Ectodermal cell (in vitro differentiated cells): Measurements from ENCODE around the gene PDXP.

Experiments
- H3K27ac ChIP-seq: 2 replicates; pipeline ENCODE4 v1.7.0; 2013; ENCODE audit warnings: mild to moderate bottlenecking, low read depth, low read length; ENCODE audit not compliant: insufficient read depth, poor library complexity, severe bottlenecking
- H3K27me3 ChIP-seq: 2 replicates; pipeline ENCODE4 v1.7.0; 2013; ENCODE audit warnings: mild to moderate bottlenecking, low read length; ENCODE audit not compliant: insufficient read depth, control insufficient read depth, poor library complexity, severe bottlenecking
- H3K36me3 ChIP-seq: one replicate; pipeline ENCODE4 v1.7.0; 2013; ENCODE audit warnings: low read length; ENCODE audit not compliant: control insufficient read depth, insufficient read depth
- H3K4me1 ChIP-seq: one replicate; pipeline ENCODE4 v1.7.0; 2013; ENCODE audit warnings: low read length; ENCODE audit not compliant: control insufficient read depth, insufficient read depth
- H3K4me3 ChIP-seq: 2 replicates; pipeline ENCODE4 v1.7.0; 2013; ENCODE audit warnings: low read depth, low read length, control low read depth; ENCODE audit not compliant: insufficient read depth
- H3K9me3 ChIP-seq: 2 replicates; pipeline ENCODE4 v1.7.0; 2013; ENCODE audit warnings: mild to moderate bottlenecking, low read length, moderate library complexity; ENCODE audit not compliant: control insufficient read depth
- WGBS, 2 experiments: methylation state at CpG; one replicate each; pipeline ENCODE4 v1.1.7; 2013; ENCODE audit warnings: missing lambda C conversion rate in 2 of 2; 5-methylcytosine and 5-hydroxymethylcytosine counted together

PDXP gene

DNA sequence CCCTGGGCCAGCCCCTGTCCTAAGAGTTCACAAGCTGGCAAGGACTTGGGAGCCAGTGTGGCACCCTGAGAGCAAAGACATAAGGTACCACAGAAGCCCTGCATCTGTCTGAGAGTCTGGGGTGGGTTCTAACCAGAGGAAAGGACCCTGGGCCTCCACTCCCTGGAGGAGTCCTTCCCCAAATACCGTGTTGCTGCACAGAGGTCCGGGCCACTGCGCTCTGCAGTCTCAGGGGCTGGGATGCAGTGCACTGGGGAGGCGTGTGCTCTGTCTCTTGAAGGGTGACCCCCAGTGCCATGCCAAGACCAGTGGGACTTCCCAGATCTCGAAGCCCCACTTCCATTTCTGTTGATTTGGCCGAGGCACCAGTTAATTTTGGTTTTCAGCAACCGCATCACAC lies 23.4 kb upstream of the PDXP start:
- Histone ChIP-seq H3K36me3 (no peaks in the 10 kb centered on the region), H3K9me3 (no peaks in the 10 kb centered on the region), H3K27me3 (no peaks in the 10 kb centered on the region), H3K4me3 (no peak overlapping the region), H3K4me1 (peaks cover 18% of the 10 kb centered on the region), H3K27ac (no peak overlapping the region)
- WGBS, 2 experiments = 96% methylated on average over 7 of the region's 7 CpGs

GRCh38 chr22:37636186-37636948 lies 22.2 kb upstream of the PDXP start:
- no peaks in the 10 kb centered on the region for H3K36me3 ChIP-seq
- H3K4me1 ChIP-seq = peaks cover 24% of the 10 kb centered on the region
- no peaks in the 10 kb centered on the region for H3K27me3 ChIP-seq
- no peaks in the 10 kb centered on the region for H3K9me3 ChIP-seq
- WGBS, 2 experiments = 72 to 76% methylated on average over 6 of the region's 6 CpGs
- H3K27ac ChIP-seq = no peak overlapping the region
- H3K4me3 ChIP-seq = no peak overlapping the region

DNA sequence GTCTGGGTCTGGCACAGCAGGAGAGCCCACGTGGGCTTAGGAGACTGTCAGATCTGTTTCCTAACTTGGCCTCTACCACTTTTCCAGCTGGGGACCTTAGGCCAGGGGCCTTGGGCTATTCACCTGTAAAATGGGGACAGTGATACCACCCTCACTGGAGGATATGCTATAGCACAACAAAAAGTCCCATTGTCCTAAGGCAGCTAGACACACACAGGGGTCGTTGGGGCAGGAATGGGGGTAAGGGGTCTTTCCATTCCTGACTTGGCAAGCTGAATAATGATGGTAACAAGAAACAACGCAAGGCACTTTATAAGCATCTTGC lies 21.6 kb upstream of the PDXP start:
- Histone ChIP-seq H3K27me3 (no peaks in the 10 kb centered on the region), H3K9me3 (no peaks in the 10 kb centered on the region), H3K27ac (no peak overlapping the region), H3K36me3 (no peaks in the 10 kb centered on the region), H3K4me3 (no peak overlapping the region), H3K4me1 (peaks cover 24% of the 10 kb centered on the region)
- 54 to 67% methylated on average over 3 of the region's 3 CpGs for WGBS, 2 experiments

DNA sequence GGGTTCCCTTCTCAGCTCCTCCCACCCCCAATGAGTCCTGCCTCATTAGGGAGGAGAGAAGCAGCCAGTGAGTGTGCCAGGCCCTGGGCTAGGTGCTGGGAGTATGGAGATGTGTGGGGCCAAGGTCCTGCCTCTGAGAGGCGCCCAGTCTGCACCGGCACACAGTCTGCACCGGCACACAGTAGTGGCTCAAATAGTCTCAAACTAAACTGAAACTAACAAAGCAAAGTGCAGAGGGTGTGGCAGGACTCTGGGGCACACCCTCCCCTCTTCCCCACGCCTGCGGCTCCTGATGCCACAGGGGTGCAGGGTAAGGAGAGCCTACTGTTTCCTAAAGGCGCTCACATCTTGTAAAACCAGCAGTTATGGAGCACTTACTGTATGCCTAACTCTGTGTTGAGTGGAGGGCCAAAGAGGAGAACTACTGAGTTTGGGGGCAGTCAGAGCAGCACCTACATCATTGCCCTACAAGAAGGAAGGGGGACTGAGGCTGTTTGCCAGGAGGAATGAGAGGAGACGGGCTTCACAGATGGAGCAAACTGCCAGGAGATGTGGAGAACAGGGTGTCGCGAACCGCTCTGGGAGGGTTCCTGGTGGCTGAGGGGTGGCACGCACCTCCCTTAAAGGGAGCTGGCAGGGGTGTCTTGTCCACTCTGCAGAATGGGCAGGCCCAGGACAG lies 20.0 kb upstream of the PDXP start:
- peaks cover 18% of the 10 kb centered on the region for H3K4me1 ChIP-seq
- H3K27me3 ChIP-seq = no peaks in the 10 kb centered on the region
- H3K4me3 ChIP-seq = peak overlapping the region; percentile 59
- WGBS, 2 experiments = 80 to 83% methylated on average over 11 of the region's 11 CpGs
- no peaks in the 10 kb centered on the region for H3K36me3 ChIP-seq
- no peak overlapping the region for H3K27ac ChIP-seq
- no peaks in the 10 kb centered on the region for H3K9me3 ChIP-seq

- WGBS, 2 experiments = 5 to 6% methylated on average over 57 of the region's 57 CpGs
- Histone ChIP-seq H3K9me3 (no peaks in the 10 kb centered on the region), H3K27me3 (no peaks in the 10 kb centered on the region), H3K36me3 (no peaks in the 10 kb centered on the region), H3K4me3 (peak within 1 kb of the TSS; percentile 59), H3K27ac (no peak within 1 kb of the TSS), H3K4me1 (peaks cover 11% of the 10 kb centered on the region)
Measured at GRCh38 chr22:37639070-37639760, 19.3 kb upstream of the PDXP start, which contains the start of gene SH3BP1. TSS of gene SH3BP1 (plus strand) at chr22:37639669. CDS start at chr22:37639788, 119 bp downstream.

- Histone ChIP-seq H3K27ac (no peak overlapping the region), H3K27me3 (no peaks in the 10 kb centered on the region), H3K4me1 (peaks cover 6% of the 10 kb centered on the region), H3K36me3 (no peaks in the 10 kb centered on the region), H3K9me3 (no peaks in the 10 kb centered on the region), H3K4me3 (peak overlapping the region; percentile 59)
- 4% methylated on average over 26 to 27 of the region's 27 CpGs for WGBS, 2 experiments
Measured at GRCh38 chr22:37639771-37640590, 18.5 kb upstream of the PDXP start.

DNA sequence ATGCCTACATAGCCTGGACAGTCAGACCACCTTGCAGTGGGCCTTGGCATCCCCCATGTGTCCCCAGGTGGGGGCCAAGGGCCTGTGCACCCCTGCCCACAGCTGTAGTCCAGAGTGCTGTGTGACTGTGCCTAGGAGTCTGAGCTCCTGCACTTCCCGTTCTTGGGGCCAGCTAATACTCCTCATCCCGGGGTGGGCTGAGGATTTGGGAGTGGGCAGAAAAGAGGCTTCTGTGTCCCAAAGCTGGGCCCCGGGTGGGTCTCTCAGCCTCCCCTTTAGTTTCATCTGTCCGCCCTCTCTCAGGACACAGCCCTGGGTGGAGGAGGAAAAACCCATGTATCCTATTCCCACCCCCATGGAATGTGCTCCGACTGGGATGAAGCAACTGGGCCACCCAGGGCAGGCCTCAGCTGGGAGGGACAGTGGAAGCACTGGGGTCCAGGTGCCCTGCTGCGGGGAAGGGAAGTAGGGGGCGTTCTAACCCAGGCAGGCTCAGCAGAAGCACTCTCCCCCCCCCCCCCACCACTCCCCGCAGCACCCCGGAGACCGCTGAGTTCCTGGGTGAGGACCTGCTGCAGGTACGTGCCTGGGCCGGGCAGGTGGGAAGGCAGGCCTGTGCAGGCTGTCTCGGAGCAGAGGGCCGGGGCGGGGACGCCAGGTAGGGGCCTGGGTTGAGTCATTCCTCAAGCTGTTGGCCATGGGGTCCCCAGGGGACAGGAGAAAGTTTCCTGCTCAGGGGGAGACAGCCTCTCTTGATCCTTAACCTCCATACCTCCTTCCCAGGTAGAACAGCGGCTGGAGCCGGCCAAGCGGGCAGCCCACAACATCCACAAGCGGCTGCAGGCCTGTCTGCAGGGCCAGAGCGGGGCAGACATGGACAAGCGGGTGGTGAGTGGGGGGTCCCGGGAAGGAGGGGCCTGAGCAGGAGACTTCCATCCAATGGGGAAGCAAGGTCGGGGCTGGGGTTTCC lies 17.6 kb upstream of the PDXP start:
- Histone ChIP-seq H3K36me3 (no peaks in the 10 kb centered on the region), H3K27me3 (no peaks in the 10 kb centered on the region), H3K4me3 (peak overlapping the region; percentile 59), H3K9me3 (no peaks in the 10 kb centered on the region), H3K27ac (no peak overlapping the region), H3K4me1 (peaks cover 6% of the 10 kb centered on the region)
- 79 to 80% methylated on average over 23 to 24 of the region's 24 CpGs for WGBS, 2 experiments

- H3K4me1 ChIP-seq = peaks cover 6% of the 10 kb centered on the region
- H3K27me3 ChIP-seq = no peaks in the 10 kb centered on the region
- no peak overlapping the region for H3K4me3 ChIP-seq
- H3K9me3 ChIP-seq = no peaks in the 10 kb centered on the region
- no peaks in the 10 kb centered on the region for H3K36me3 ChIP-seq
- no peak overlapping the region for H3K27ac ChIP-seq
- WGBS, 2 experiments = 93 to 97% methylated on average over 5 of the region's 5 CpGs
Measured at GRCh38 chr22:37641561-37641949, 17.0 kb upstream of the PDXP start.

- Histone ChIP-seq H3K27me3 (no peaks in the 10 kb centered on the region), H3K4me3 (no peak overlapping the region), H3K4me1 (peaks cover 6% of the 10 kb centered on the region), H3K27ac (no peak overlapping the region), H3K36me3 (no peaks in the 10 kb centered on the region), H3K9me3 (no peaks in the 10 kb centered on the region)
- 62 to 63% methylated on average over 9 of the region's 9 CpGs for WGBS, 2 experiments
Measured at GRCh38 chr22:37643225-37643847, 15.2 kb upstream of the PDXP start.
